Measurements from ENCODE around the gene VAT1L. TPM values are rescaled to one million over a fixed set of nuclear protein-coding genes. Genes with fewer than 3 reads are reported as not detected.

The VAT1L gene
- total RNA-seq, 6 experiments from 2014 or later, result not detected

DNA sequence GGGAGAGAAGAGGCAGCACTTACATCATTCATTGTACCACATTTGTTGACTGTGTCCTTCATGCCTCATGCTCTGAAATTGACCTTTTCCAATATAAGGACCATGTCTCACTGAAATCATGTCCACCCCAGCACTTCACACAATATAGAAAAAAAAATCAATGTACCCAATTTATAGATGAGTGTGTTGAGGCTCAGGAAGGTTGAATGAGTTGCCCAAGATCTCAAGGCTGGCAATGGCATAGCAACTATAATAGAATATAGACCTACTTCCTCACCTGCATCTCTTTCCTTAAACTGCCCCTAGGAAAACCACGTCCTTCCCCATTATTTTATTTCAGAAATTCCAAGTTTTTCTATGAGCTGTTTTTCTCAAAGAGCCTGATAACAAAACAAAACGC lies 912 bp upstream of the VAT1L start:
- Mint-ChIP-seq H3K27me3 (ENCODE audit: insufficient read depth) (peaks cover 7% of the 10 kb centered on the region), H3K27ac (no peak overlapping the region), H3K4me1 (ENCODE audit: low read depth) (no peaks in the 10 kb centered on the region), H3K36me3 (ENCODE audit: low read depth) (peaks cover 5% of the 10 kb centered on the region; the same call in 1 of the 2 replicates), H3K4me3 (no peak overlapping the region), H3K9me3 (peaks cover 20% of the 10 kb centered on the region; the same call in 1 of the 2 replicates)
- no peak for DNase-seq
- TF ChIP-seq, protein P1, sequence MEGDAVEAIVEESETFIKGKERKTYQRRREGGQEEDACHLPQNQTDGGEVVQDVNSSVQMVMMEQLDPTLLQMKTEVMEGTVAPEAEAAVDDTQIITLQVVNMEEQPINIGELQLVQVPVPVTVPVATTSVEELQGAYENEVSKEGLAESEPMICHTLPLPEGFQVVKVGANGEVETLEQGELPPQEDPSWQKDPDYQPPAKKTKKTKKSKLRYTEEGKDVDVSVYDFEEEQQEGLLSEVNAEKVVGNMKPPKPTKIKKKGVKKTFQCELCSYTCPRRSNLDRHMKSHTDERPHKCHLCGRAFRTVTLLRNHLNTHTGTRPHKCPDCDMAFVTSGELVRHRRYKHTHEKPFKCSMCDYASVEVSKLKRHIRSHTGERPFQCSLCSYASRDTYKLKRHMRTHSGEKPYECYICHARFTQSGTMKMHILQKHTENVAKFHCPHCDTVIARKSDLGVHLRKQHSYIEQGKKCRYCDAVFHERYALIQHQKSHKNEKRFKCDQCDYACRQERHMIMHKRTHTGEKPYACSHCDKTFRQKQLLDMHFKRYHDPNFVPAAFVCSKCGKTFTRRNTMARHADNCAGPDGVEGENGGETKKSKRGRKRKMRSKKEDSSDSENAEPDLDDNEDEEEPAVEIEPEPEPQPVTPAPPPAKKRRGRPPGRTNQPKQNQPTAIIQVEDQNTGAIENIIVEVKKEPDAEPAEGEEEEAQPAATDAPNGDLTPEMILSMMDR (IDR thresholded peaks at IDR 0.05), result no peak

DNA sequence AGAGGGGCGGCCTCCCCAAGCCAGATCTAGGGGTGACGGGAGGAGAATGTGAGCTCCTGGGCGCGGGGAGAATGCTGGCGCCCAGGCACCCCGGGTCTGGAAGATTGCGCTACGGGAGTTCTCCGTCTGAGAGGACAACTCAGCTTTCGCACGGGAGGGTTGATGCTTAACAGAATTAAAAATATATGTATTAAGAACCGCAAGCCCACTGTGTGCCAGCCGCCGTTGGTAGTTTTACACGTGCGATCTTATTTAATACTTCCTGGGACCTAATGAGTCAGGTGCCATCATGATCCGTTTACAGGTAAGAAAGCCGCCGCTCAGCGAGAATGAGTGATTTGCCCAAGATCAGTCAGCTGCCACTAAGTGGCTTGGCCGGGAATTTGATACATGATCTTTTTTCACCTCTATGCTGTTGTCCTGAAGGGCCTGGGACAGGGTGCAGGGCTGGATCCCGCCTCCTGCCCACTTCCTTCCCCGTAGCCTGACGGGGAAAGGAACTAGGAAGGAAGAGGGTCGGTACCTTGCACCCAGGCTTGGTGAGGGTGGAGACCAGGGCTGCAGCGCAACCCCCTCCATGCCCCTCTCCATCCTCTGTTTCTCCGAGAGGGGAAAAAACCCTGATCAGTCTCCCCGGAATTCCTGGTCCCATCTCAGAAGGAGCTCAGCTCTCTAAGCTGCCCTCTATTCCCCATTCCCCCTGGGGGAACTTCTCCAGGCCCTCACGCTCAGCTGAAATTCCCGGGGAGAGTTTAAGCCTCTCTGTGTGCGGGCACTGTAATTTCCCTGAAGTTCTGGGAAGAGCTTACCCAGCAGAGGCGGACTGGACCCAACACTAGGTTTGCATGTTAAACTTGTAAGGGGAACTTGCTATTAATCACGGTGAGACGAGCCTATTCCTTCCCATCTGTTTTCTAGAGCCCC lies 983 bp downstream of the VAT1L start:
- TF ChIP-seq, protein P1 (IDR thresholded peaks at IDR 0.05), result no peak
- DNase-seq, result no peak
- H3K4me3 Mint-ChIP-seq, result no peak overlapping the region
- no peaks in the 10 kb centered on the region for H3K4me1 Mint-ChIP-seq (ENCODE audit: low read depth)
- peaks cover 7% of the 10 kb centered on the region for H3K27me3 Mint-ChIP-seq (ENCODE audit: insufficient read depth)
- H3K27ac Mint-ChIP-seq, result no peak overlapping the region
- no peaks in the 10 kb centered on the region for H3K36me3 Mint-ChIP-seq (ENCODE audit: low read depth)
- H3K9me3 Mint-ChIP-seq, result peaks cover 11% of the 10 kb centered on the region; the same call in 1 of the 2 replicates

GRCh38 chr16:77790009-77790372 lies 1.6 kb downstream of the VAT1L start:
- Mint-ChIP-seq H3K27ac (no peak overlapping the region), H3K4me3 (no peak overlapping the region), H3K27me3 (ENCODE audit: insufficient read depth) (peaks cover 7% of the 10 kb centered on the region), H3K36me3 (ENCODE audit: low read depth) (no peaks in the 10 kb centered on the region), H3K9me3 (peaks cover 18% of the 10 kb centered on the region), H3K4me1 (ENCODE audit: low read depth) (no peaks in the 10 kb centered on the region)
- TF ChIP-seq, protein P1 (IDR thresholded peaks at IDR 0.05), result no peak
- no peak for DNase-seq

DNA sequence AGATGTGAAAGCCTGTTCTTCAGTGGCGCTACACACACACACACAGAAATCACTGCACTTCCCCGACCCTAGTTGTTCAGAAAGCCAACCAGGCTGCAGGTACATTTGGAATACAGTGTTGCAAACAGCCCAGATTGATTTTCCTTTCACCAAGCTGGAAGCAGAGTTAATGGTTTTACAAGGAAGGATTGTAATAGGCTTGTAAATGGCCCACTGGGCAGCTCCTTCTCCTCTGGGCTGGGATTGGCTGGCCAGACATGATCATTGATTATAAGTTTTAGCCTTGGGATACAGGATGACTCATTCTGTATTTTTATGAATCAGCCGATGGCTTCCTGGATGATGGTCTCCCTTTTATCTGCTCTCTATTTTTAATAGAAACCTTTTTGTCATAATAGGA lies 2.5 kb downstream of the VAT1L start:
- H3K4me1 Mint-ChIP-seq (ENCODE audit: low read depth), result no peaks in the 10 kb centered on the region
- DNase-seq, result no peak
- H3K36me3 Mint-ChIP-seq (ENCODE audit: low read depth), result no peaks in the 10 kb centered on the region
- no peak overlapping the region for H3K4me3 Mint-ChIP-seq
- H3K27ac Mint-ChIP-seq, result no peak overlapping the region
- TF ChIP-seq, protein P1 (IDR thresholded peaks at IDR 0.05), result no peak
- H3K9me3 Mint-ChIP-seq, result peaks cover 22% of the 10 kb centered on the region
- peaks cover 7% of the 10 kb centered on the region for H3K27me3 Mint-ChIP-seq (ENCODE audit: insufficient read depth)

- TF ChIP-seq, protein P1 (IDR thresholded peaks at IDR 0.05), result no peak
- H3K36me3 Mint-ChIP-seq (ENCODE audit: low read depth), result no peaks in the 10 kb centered on the region
- H3K4me3 Mint-ChIP-seq, result no peak overlapping the region
- H3K9me3 Mint-ChIP-seq, result peaks cover 18% of the 10 kb centered on the region
- no peak overlapping the region for H3K27ac Mint-ChIP-seq
- no peaks in the 10 kb centered on the region for H3K4me1 Mint-ChIP-seq (ENCODE audit: low read depth)
- H3K27me3 Mint-ChIP-seq (ENCODE audit: insufficient read depth), result peaks cover 3% of the 10 kb centered on the region
- no peak for DNase-seq
These were observed 5.1 kb downstream of the VAT1L start for GRCh38 chr16:77793417-77793816.

All from HFFc6 (cell line).